Neuronal stem cell (in vitro differentiated cells): ENCODE data around the gene CTAGE9.

Experiments
- DNase-seq: peaks from one replicate; pipeline ENCODE4 v3.0.0-alpha.2; 2013; ENCODE audit warnings: low spot score
- H2AFZ ChIP-seq: one replicate; pipeline ENCODE4 v1.6.1; 2013; ENCODE audit warnings: mild to moderate bottlenecking, low read length, inconsistent platforms
- H2AK5ac ChIP-seq: 2 replicates; pipeline ENCODE4 v1.6.1; 2013; ENCODE audit warnings: low read depth, mild to moderate bottlenecking, inconsistent platforms, low read length, moderate library complexity, mixed read lengths
- H2BK120ac ChIP-seq: 2 replicates; pipeline ENCODE4 v1.6.1; 2013; ENCODE audit warnings: low read depth, mild to moderate bottlenecking, inconsistent platforms, low read length, moderate library complexity, mixed read lengths
- H2BK12ac ChIP-seq: one replicate; pipeline ENCODE4 v1.6.1; 2013; ENCODE audit warnings: low read length, inconsistent platforms
- H2BK15ac ChIP-seq: 2 replicates; pipeline ENCODE4 v1.6.1; 2013; ENCODE audit warnings: mild to moderate bottlenecking, low read length, inconsistent platforms, mixed read lengths
- H2BK5ac ChIP-seq: one replicate; pipeline ENCODE4 v1.6.1; 2013; ENCODE audit warnings: inconsistent platforms, mild to moderate bottlenecking, low read length, moderate library complexity
- H3K14ac ChIP-seq: one replicate; pipeline ENCODE4 v1.6.1; 2013; ENCODE audit warnings: low read length, inconsistent platforms
- H3K18ac ChIP-seq: 2 replicates; pipeline ENCODE4 v1.6.1; 2013; ENCODE audit warnings: low read length, inconsistent platforms
- H3K23ac ChIP-seq: 2 replicates; pipeline ENCODE4 v1.6.1; 2013; ENCODE audit warnings: low read depth, mild to moderate bottlenecking, mixed read lengths, low read length, inconsistent platforms; ENCODE audit not compliant: poor library complexity
- H3K27ac ChIP-seq: replicated peaks from 3 replicates; pipeline ENCODE4 v1.5.1; 2013; ENCODE audit warnings: low read length, inconsistent platforms
- H3K27me3 ChIP-seq, 3 experiments: 2 replicates each; pipeline ENCODE4 v1.6.1; 2013; ENCODE audit warnings: low read length in 3 of 3, mild to moderate bottlenecking in 2 of 3, inconsistent platforms in 1 of 3, low read depth in 1 of 3, mixed read lengths in 1 of 3, moderate library complexity in 1 of 3; ENCODE audit not compliant: control insufficient read depth in 3 of 3, insufficient read depth in 3 of 3
- H3K36me3 ChIP-seq, 2 donors: replicated peaks in 1 of 2; 2 replicates each; pipeline ENCODE4 v1.6.1; 2013; ENCODE audit warnings: low read length in 2 of 2; ENCODE audit not compliant: control insufficient read depth in 2 of 2, insufficient read depth in 2 of 2
- H3K4ac ChIP-seq: 2 replicates; pipeline ENCODE4 v1.6.1; 2013; ENCODE audit warnings: inconsistent platforms, mild to moderate bottlenecking, low read length, moderate library complexity
- H3K4me1 ChIP-seq, 2 donors: 1 replicate in 1 of 2; 2 replicates in 1 of 2; pipeline ENCODE4 v1.6.1; 2013; ENCODE audit warnings: low read length in 2 of 2, low read depth in 1 of 2; ENCODE audit not compliant: control insufficient read depth in 2 of 2, insufficient read depth in 1 of 2
- H3K4me2 ChIP-seq: one replicate; pipeline ENCODE4 v1.6.1; 2013; ENCODE audit warnings: mild to moderate bottlenecking, low read length, inconsistent platforms; ENCODE audit not compliant: insufficient read depth, poor library complexity, severe bottlenecking
- H3K4me3 ChIP-seq, 2 donors: 2 replicates each; pipeline ENCODE4 v1.5.1; 2013; ENCODE audit warnings: low read length in 2 of 2, mild to moderate bottlenecking in 2 of 2, inconsistent platforms in 1 of 2, moderate library complexity in 1 of 2
- H3K79me1 ChIP-seq: one replicate; pipeline ENCODE4 v1.6.1; 2013; ENCODE audit warnings: low read depth, mild to moderate bottlenecking, inconsistent platforms, low read length, moderate library complexity
- H3K9ac ChIP-seq: one replicate; pipeline ENCODE4 v1.6.1; 2013; ENCODE audit warnings: mild to moderate bottlenecking, low read depth, low read length, inconsistent platforms; ENCODE audit not compliant: poor library complexity
- H3K9me3 ChIP-seq, 2 donors: replicated peaks in 1 of 2; 2 replicates each; pipeline versions ENCODE3 to v1.6.1; 2013; ENCODE audit warnings: low read length in 2 of 2, mild to moderate bottlenecking in 2 of 2, inconsistent platforms in 1 of 2, low read depth in 1 of 2, mixed read lengths in 1 of 2, moderate library complexity in 1 of 2; ENCODE audit not compliant: control insufficient read depth in 2 of 2, insufficient read depth in 1 of 2
- H4K8ac ChIP-seq: one replicate; pipeline ENCODE4 v1.6.1; 2013; ENCODE audit warnings: low read depth, mild to moderate bottlenecking, inconsistent platforms, low read length, moderate library complexity
- H4K91ac ChIP-seq: one replicate; pipeline ENCODE4 v1.6.1; 2013; ENCODE audit warnings: low read length, low read depth, mild to moderate bottlenecking, inconsistent platforms; ENCODE audit not compliant: poor library complexity
- WGBS, 2 donors: extraction: QIAGEN DNeasy Blood & Tissue Kit; methylation state at CpG; one replicate each; pipeline ENCODE4 v1.1.7; 2013; ENCODE audit warnings: missing lambda C conversion rate in 2 of 2, mixed read lengths in 1 of 2; ENCODE audit not compliant: insufficient read length in 2 of 2, insufficient replicate concordance in 1 of 2; ENCODE audit errors: extremely low coverage in 2 of 2; 5-methylcytosine and 5-hydroxymethylcytosine counted together

CTAGE9 gene

GRCh38 chr6:131680868-131681267 is 29.9 kb downstream of the CTAGE9 start:
- no peak overlapping the region for H2AK5ac ChIP-seq
- H3K27me3 ChIP-seq: no peaks in the 10 kb centered on the region
- H4K8ac ChIP-seq: no peak overlapping the region
- H3K27ac ChIP-seq: no peak overlapping the region
- no peaks in the 10 kb centered on the region for H3K79me1 ChIP-seq
- H2BK120ac ChIP-seq: no peak overlapping the region
- no peak overlapping the region for H2BK12ac ChIP-seq
- H3K9ac ChIP-seq: no peak overlapping the region
- no peak overlapping the region for H3K14ac ChIP-seq
- H3K4ac ChIP-seq: no peak overlapping the region
- H3K9me3 ChIP-seq: no peaks in the 10 kb centered on the region
- no peak overlapping the region for H2BK15ac ChIP-seq
- no peak overlapping the region for H2AFZ ChIP-seq
- no CpG with 5 or more reads among the region's 2 CpGs for WGBS, 2 donors
- no peak overlapping the region for H3K23ac ChIP-seq
- no peak for DNase-seq
- no peak overlapping the region for H3K4me2 ChIP-seq
- H4K91ac ChIP-seq: no peak overlapping the region
- no peak overlapping the region for H3K18ac ChIP-seq
- H2BK5ac ChIP-seq: no peak overlapping the region
- peaks cover 2 to 4% of the 10 kb centered on the region in 2 donors for H3K4me1 ChIP-seq
- no peaks in the 10 kb centered on the region for H3K36me3 ChIP-seq
- H3K4me3 ChIP-seq: no peak overlapping the region

- Histone ChIP-seq H3K14ac (no peak overlapping the region), H3K4me1 (peaks cover 2 to 4% of the 10 kb centered on the region in 2 donors), H3K18ac (no peak overlapping the region), H2AK5ac (no peak overlapping the region), H2BK15ac (no peak overlapping the region), H3K9ac (no peak overlapping the region), H3K79me1 (no peaks in the 10 kb centered on the region), H2AFZ (peak overlapping the region; percentile 26), H3K27me3 (no peaks in the 10 kb centered on the region), H3K23ac (no peak overlapping the region), H4K8ac (no peak overlapping the region), H2BK5ac (no peak overlapping the region), H3K4me2 (no peak overlapping the region), H2BK12ac (no peak overlapping the region), H2BK120ac (no peak overlapping the region), H3K9me3 (no peaks in the 10 kb centered on the region), H3K4me3 (no peak overlapping the region), H3K4ac (no peak overlapping the region), H3K27ac (no peak overlapping the region), H4K91ac (no peak overlapping the region), H3K36me3 (no peaks in the 10 kb centered on the region)
- no CpG with 5 or more reads among the region's 5 CpGs for WGBS, 2 donors
- no peak for DNase-seq
Observed at GRCh38 chr6:131678442-131678841, 32.4 kb downstream of the CTAGE9 start.

- no peak overlapping the region for H3K9ac ChIP-seq
- no peak overlapping the region for H4K8ac ChIP-seq
- no peak overlapping the region for H3K18ac ChIP-seq
- no peaks in the 10 kb centered on the region for H3K36me3 ChIP-seq
- H2BK15ac ChIP-seq: no peak overlapping the region
- no peak overlapping the region for H3K4ac ChIP-seq
- no peaks in the 10 kb centered on the region for H3K9me3 ChIP-seq
- DNase-seq: no peak
- H3K4me2 ChIP-seq: no peak overlapping the region
- WGBS, 2 donors: no CpG with 5 or more reads among the region's 2 CpGs
- H2BK120ac ChIP-seq: no peak overlapping the region
- H3K4me1 ChIP-seq: no peaks in the 10 kb centered on the region
- no peak overlapping the region for H3K27ac ChIP-seq
- H4K91ac ChIP-seq: no peak overlapping the region
- no peak overlapping the region for H3K14ac ChIP-seq
- no peak overlapping the region for H2AFZ ChIP-seq
- no peak overlapping the region for H3K4me3 ChIP-seq
- no peak overlapping the region for H2BK5ac ChIP-seq
- no peaks in the 10 kb centered on the region for H3K79me1 ChIP-seq
- no peak overlapping the region for H3K23ac ChIP-seq
- no peaks in the 10 kb centered on the region for H3K27me3 ChIP-seq
- no peak overlapping the region for H2BK12ac ChIP-seq
- no peak overlapping the region for H2AK5ac ChIP-seq
Observed at GRCh38 chr6:131673184-131673583, 37.6 kb downstream of the CTAGE9 start.

GRCh38 chr6:131669891-131670290 is 40.9 kb downstream of the CTAGE9 start:
- Histone ChIP-seq H3K4me1 (peaks cover 3 to 4% of the 10 kb centered on the region in 2 donors), H3K79me1 (no peaks in the 10 kb centered on the region), H2BK5ac (no peak overlapping the region), H3K4ac (no peak overlapping the region), H4K91ac (no peak overlapping the region), H3K4me3 (no peak overlapping the region), H4K8ac (no peak overlapping the region), H3K27me3 (no peaks in the 10 kb centered on the region), H2BK12ac (no peak overlapping the region), H3K9me3 (no peaks in the 10 kb centered on the region), H3K9ac (no peak overlapping the region), H2AK5ac (no peak overlapping the region), H3K4me2 (no peak overlapping the region), H3K18ac (no peak overlapping the region), H3K27ac (no peak overlapping the region), H3K23ac (no peak overlapping the region), H3K36me3 (no peaks in the 10 kb centered on the region), H3K14ac (no peak overlapping the region), H2BK15ac (no peak overlapping the region), H2BK120ac (no peak overlapping the region), H2AFZ (no peak overlapping the region)
- no peak for DNase-seq
- WGBS, 2 donors: no CpG with 5 or more reads among the region's 1 CpG
